Kidney tubule cell (primary cell): ENCODE data around the gene SPSB2.
A peak's percentile ranks its signal among the peaks of the same experiment; 100 is the strongest.
"Not testable (repeated sequence)": the region's sequence is repeated elsewhere in the genome, so short reads cannot be mapped to it uniquely, and the experiment has no call there.

ENCODE experiments used
- DNase-seq: peaks from one replicate; pipeline ENCODE4 v3.0.0-alpha.2; 2018; ENCODE audit warnings: low spot score

The SPSB2 gene

DNA sequence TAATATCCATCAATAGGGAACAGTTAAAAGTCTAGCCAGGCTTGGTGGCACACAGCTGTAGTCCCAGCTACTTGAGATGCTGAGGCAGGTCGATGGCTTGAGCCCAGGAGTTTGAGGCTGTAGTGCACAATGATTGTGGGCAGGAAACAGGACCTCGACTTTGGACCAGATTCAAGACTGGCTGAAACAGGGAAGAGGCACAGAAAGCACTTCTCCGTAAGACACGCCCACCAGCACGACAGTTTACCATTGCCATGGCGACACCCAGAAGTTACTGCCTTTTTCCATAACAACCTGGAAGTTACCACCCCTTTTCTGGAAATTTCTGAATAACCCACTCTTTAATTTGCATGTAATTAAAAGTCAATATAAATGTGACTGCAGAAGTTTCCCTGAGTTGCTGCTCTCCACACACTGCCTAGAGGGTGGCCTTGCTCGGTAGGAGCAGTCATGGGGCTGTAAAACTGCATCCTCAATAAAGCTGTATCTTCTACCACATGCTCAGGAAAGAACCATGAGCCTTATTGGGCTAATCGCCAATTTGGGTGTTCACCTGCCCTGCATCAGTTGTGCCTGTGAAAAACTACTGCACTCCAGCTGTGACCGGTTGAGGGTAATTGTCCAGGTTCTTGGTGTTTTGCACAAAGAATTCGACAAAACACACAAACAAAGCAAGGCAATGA is 26.9 kb upstream of the SPSB2 start:
- DNase-seq = no peak

DNA sequence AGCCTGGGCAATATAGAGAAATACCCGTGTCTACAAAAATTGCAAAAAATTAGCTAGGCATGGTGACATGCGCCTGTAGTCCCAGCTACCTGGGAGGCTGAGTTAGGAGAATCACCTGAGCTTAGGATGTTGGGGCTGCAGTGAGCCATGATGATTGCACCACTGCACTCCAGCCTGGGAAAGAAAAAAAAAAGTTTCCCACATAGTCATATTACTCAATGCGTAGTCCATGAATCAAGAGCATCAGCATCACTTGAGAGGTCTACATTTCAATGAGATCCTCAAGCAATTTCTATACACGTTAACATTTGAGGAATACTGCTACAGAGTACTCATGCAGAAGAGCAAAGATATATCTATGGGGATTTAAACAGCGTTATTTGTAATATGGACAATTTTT is 26.3 kb upstream of the SPSB2 start:
- DNase-seq = no peak

DNA sequence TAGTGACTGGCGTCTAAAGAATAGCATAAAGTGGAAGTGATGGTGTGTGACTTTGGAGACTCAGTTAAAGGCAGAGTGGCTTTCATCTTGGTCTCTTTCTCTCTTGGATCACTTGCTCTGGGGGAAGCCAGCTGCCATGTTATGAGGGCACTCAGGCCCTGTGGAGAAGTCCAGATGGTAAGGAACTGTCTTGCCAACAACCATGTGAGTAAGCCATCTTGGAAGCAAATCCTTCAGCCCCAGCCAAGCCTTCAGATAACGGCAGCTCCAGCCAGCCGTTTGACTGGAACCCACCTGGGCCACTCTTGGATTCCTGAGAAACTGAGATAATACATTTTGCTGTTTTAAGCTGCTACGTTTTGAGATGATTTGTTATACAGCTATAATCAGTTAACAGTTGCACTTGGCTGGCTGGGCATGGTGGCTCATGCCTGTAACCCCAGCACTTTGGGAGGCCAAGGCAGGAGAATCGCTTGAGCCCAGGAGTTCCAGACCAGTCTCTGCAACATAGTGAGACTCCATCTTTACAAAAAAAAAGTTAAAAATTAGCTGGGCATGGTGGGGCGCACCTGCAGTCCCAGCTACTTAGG is 23.8 kb upstream of the SPSB2 start:
- DNase-seq = no peak

- DNase-seq = no peak
Measured at GRCh38 chr12:6894321-6894720, 21.2 kb upstream of the SPSB2 start.

GRCh38 chr12:6892683-6893082 is 19.6 kb upstream of the SPSB2 start:
- DNase-seq = not testable (repeated sequence)

- DNase-seq = no peak
Measured at GRCh38 chr12:6891646-6892001, 18.5 kb upstream of the SPSB2 start.

DNA sequence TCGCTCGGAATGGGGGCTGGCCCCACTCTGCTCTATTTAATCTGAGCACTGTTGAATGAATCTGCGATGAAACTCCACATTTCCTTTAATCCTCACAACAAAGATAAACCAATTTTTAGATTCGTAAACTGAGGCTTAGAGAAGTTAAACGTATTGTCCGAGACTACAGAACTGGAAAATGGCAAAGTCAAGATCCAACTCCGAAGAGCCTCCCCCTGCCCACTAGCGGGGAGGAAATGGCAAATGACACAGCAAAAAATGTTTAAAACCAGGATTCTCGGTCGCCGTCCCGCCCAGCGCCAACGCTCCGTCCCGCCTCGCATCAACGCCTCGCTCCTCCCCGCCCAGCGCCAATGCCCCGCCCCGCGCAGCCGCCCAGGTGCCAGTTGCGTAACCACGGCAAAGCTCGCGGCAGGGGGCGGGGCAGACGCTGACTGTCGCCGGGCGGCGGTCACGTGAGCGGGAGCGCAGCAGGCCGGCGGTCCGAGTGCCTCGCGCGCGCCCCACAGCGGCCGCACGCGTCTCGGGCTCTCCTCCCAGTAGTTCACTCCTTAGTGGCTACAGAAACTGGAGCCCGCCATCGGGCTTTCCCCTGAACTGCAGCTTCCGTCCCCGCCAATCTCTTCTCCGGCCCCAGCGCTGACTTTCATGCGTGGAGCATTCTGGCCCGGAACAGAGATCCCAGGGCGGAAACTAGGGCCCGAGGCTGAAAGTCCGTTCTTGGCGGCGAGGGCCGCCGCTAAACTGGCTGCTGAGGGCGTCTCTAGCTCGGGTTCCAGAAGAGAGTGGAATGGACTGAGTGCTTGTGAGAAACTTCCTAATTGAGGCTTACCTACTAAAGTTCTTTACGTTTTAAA is 17.9 kb upstream of the SPSB2 start:
- peak; percentile 98 for DNase-seq

DNA sequence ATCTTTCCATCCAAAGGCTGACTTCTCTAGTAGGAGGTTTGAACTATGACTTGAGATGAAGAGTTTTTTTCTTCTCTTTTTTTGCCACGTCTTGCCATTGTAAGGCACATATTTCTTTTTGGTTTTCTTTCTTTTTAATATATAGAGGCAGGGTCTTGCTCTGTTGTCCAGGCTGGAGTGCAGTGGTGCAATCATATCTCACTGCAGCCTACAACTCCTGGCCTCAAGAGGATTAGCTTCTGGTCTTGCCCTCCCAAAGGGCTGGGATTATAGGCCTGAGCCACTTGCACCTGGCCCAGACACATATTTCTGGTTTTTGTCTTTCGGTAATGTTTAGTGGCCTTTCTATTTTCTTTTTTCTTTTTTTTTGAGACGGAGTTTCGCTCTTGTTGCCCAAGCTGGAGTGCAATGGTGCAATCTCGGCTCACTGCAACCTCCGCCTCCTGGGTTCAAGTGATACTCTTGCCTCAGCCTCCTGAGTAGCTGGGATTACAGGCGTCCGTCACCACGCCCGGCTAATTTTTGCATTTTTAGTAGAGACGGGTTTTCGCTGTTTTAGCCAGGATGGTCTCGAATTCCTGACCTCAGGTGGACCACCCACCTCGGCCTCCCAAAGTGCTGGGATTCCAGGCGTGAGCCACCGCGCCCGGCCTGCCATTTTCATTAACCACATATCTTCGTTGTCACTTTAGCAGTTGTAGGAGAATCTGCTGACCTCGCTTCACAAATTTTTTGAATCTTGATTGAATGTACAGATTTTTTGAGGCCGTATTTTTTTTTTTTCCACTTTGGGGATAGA is 16.9 kb upstream of the SPSB2 start:
- not testable (repeated sequence) for DNase-seq

DNA sequence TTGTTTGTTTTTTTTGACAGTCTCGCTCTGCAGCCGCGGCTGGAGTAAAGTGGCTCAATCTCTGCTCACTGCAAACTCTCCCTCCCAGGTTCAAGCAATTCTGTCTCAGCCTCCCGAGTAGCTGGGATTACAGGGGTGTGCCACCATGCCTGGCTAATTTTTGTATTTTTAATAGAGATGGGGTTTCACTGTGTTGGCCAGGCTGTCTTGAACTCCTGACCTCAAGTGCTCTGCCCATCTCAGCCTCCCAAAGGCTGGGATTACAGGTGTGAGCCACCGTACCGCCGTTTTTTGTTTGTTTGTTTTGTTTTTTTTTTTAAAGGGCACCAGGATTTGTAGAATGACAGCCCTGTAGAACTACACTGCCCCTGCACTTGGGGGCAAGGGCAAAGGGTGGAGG is 15.7 kb upstream of the SPSB2 start:
- DNase-seq = not testable (repeated sequence)

DNA sequence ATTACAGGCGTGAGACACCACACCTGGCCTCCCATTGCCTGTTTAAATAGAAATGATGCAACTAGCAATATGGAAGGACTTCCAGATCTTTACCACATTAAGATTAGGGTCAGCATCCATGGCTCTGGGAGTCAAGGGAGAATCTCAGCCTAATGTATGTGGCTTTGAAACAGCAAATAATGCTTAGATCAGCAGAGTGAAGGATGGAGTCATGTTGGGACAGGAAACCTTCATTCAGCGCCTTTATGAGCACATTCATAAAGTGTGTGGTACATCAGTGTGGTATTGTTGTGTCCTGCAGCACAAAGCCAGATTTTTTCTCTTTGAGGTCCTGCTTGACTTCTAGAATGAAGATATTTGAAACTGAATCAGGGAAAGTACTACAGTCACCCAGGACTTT is 15.3 kb upstream of the SPSB2 start:
- no peak for DNase-seq

DNA sequence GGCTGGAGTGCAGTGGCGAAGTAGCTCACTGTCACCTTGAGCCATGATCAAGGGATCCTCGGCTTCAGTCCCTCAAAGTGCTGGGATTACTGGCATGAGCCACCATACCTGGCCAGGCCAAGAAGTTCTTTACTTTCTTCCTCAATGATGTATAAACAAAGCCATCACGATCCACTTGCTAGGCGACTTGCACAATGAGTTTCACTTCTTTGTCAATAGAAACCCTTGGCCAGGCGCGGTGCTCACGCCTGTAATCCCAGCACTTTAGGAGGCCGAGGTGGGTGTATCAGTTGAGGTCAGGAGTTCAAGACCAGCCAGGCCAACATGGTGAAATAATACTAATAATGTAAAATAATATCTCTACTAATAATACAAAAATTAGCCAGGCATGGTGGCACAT is 14.4 kb upstream of the SPSB2 start:
- DNase-seq = no peak

DNA sequence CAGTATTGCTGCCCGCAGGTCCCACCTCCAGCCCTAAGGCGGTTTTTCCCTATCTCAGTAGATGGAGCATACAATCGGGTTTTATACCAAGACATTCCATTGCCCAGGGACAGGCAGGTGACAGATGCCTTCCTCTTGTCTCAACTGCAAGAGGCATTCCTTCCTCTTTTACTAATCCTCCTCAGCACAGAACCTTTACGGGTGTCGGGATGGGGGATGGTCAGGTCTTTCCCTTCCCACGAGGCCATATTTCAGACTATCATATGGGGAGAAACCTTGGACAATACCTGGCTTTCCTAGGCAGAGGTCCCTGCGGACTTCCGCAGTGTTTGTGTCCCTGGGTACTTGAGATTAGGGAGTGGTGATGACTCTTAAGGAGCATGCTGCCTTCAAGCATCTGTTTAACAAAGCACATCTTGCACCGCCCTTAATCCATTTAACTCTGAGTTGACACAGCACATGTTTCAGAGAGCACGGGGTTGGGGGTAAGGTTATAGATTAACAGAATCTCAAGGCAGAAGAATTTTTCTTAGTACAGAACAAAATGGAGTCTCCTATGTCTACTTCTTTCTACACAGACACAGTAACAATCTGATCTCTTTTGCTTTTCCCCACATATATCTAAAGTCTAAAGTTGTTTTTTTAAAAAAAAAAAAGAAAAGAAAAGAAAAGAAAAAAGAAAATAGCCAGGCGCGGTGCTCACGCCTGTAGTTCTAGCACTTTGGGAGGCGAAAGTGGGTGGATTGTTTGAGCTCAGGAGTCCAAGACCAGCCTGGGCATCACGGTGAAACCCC is 13.3 kb upstream of the SPSB2 start:
- not testable (repeated sequence) for DNase-seq

DNA sequence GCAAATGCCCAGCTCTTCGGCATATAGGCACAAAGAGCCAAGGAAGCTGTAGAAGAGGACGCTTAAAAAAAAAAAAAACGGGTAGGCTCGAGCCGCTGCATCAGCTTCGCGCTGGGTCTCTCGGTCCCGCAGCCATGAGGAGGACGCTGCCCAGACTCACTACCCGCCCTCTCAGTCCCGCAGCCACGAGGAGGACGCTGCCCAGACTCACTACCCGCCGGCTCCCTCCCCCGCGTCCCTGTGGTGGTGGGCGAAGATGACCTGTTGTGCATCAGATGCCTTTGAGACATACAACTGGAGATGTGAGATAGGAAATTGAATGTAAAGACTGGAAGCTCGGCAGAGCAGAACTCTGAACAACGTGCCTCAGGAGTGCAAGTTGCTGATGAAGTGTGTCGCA is 11.4 kb upstream of the SPSB2 start:
- DNase-seq = no peak

GRCh38 chr12:6883683-6884082 is 10.6 kb upstream of the SPSB2 start:
- no peak for DNase-seq

GRCh38 chr12:6883252-6883651 is 10.1 kb upstream of the SPSB2 start:
- no peak for DNase-seq

GRCh38 chr12:6879824-6880223 is 6.7 kb upstream of the SPSB2 start:
- not testable (repeated sequence) for DNase-seq

DNA sequence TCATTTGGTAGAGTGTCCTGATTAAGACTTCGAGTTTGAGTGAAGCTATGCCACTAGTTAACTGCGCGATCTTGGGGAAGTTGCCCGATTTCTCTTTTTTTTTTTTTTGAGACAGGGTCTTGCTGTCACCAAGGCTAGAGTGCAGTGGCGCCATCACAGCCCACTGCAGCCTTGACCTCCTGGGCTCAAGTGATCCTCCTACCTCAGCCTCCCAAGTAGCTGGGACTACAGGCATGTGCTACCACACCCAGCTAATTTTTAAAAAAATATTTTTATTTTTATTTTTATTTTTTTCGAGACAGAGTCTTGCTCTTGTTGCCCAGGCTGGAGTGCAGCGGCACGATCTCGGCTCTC is 889 bp upstream of the SPSB2 start:
- not testable (repeated sequence) for DNase-seq

DNA sequence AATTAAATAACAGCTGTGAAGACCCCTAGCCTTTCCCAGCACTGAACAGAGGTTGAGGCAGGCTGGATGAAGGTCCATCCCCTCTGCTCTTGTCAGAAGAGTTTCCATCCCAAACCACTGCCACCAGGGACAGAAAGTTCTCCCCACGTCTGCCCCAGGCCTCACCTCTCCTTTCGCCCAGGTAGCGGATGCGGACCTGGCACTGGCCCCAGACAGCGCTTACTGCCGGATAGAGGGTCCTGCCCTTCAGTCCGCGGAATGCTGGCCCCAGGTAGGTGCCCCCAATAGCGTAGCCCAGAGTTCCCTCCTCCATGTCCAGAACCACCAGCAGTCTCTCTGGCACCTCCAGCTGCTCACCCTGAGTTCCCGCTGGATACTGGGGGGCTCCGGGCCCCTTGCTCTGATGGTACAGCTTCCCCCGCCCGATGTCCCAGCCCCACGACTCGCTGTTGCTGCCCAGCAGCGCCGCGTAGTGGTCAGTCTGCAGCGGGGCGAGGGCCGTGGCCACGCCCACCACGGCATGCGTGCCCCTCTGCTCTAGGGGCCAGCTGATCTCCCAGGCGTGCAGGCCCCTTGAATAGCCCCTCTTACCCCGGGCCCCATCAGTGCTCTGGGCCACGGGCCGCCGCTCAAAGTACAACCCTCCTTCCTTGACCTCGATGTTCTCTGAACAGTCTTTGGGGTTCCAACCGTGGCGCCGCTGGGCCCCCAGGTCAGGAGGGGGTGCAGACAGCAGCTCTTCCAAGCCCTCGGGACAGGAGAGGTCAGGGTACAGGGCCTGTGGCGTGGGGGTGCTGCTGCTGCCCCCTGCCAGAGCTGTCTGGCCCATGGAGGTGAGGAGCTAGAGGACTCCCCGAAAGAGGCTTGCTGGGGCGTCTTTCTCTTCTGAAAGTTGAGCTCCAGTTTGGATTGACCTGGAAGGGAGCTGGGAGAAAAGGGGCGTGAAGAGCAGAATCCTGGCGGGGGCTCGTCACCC is 742 bp downstream of the SPSB2 start:
- DNase-seq = peak; percentile 81

GRCh38 chr12:6871052-6871957 is 1.8 kb downstream of the SPSB2 start:
- peak; percentile 82 for DNase-seq
